SK-N-SH treated with all-trans-retinoic acid at 6 μM for 48 hours (cell line): Measurements from ENCODE around the gene IL23R.

Experiments used
- ATAC-seq: fragments of 200-7000 bp; cut with Tn5 transposase; 3 replicates; pipeline ENCODE4 v1.9.1; 2020; ENCODE audit warnings: mild to moderate bottlenecking, moderate library complexity
- ARNTL ChIP-seq: fragments of 450-650 bp; formaldehyde crosslinking; IDR thresholded peaks from 2 replicates; pipeline ENCODE4 v1.5.0; 2020; ENCODE audit warnings: low read depth, mild to moderate bottlenecking, moderate library complexity, borderline replicate concordance
- BACH2 ChIP-seq: fragments of 250-450 bp; sonication (Bioruptor Pico); IDR thresholded peaks from 2 replicates; pipeline ENCODE4 v1.9.0; 2021; ENCODE audit warnings: mild to moderate bottlenecking, borderline replicate concordance
- CSDC2 ChIP-seq: fragments of 250-450 bp; sonication (Bioruptor Pico); IDR thresholded peaks from 2 replicates; pipeline ENCODE4 v1.5.0; 2020; ENCODE audit warnings: mild to moderate bottlenecking, moderate library complexity
- ESRRG ChIP-seq: fragments of 250-450 bp; sonication (Bioruptor Pico); IDR thresholded peaks from 2 replicates; pipeline ENCODE4 v1.6.1; 2021; ENCODE audit warnings: mild to moderate bottlenecking
- GLIS3 ChIP-seq: fragments of 250-450 bp; sonication (Bioruptor Pico); IDR thresholded peaks from 2 replicates; pipeline ENCODE4 v1.5.0; 2020; ENCODE audit warnings: mild to moderate bottlenecking, moderate library complexity
- ISL1 ChIP-seq: fragments of 250-450 bp; sonication (Bioruptor Pico); IDR thresholded peaks from 2 replicates; pipeline ENCODE4 v2.1.2; 2022; ENCODE audit warnings: mild to moderate bottlenecking, moderate library complexity
- OSR1 ChIP-seq: fragments of 250-450 bp; sonication (Bioruptor Pico); IDR thresholded peaks from 2 replicates; pipeline ENCODE4 v1.8.0; 2022; ENCODE audit warnings: moderate library complexity, mild to moderate bottlenecking, inconsistent platforms
- PATZ1 ChIP-seq: fragments of 250-450 bp; sonication (Bioruptor Pico); IDR thresholded peaks from 2 replicates; pipeline ENCODE4 v1.8.0; 2020; ENCODE audit warnings: mild to moderate bottlenecking, moderate library complexity, borderline replicate concordance
- PPARA ChIP-seq: fragments of 250-450 bp; sonication (Bioruptor Pico); IDR thresholded peaks from 2 replicates; pipeline ENCODE4 v1.5.0; 2020; ENCODE audit warnings: mild to moderate bottlenecking, borderline replicate concordance
- TCF4 ChIP-seq: fragments of 250-450 bp; sonication (Bioruptor Pico); IDR thresholded peaks from 2 replicates; pipeline ENCODE4 v1.8.0; 2021; ENCODE audit warnings: mild to moderate bottlenecking, moderate library complexity, borderline replicate concordance
- TOX ChIP-seq: fragments of 250-450 bp; sonication (Bioruptor Pico); IDR thresholded peaks from 2 replicates; pipeline ENCODE4 v1.8.0; 2021; ENCODE audit warnings: mild to moderate bottlenecking, moderate library complexity, borderline replicate concordance
- TSHZ2 ChIP-seq: fragments of 250-450 bp; sonication (Bioruptor Pico); IDR thresholded peaks from 2 replicates; pipeline ENCODE4 v1.5.0; 2020; ENCODE audit warnings: mild to moderate bottlenecking, moderate library complexity
- ZC3H10 ChIP-seq: fragments of 250-450 bp; sonication (Bioruptor Pico); IDR thresholded peaks from 2 replicates; pipeline ENCODE4 v1.5.1; 2021; ENCODE audit warnings: mild to moderate bottlenecking, moderate library complexity
- ZFP30 ChIP-seq: fragments of 450-650 bp; formaldehyde crosslinking; IDR thresholded peaks from 2 replicates; pipeline ENCODE4 v1.5.0; 2022; ENCODE audit warnings: mild to moderate bottlenecking, moderate library complexity
- ZNF70 ChIP-seq: fragments of 450-650 bp; formaldehyde crosslinking; IDR thresholded peaks from 2 replicates; pipeline ENCODE4 v1.5.0; 2020; ENCODE audit warnings: mild to moderate bottlenecking, moderate library complexity
- TF ChIP-seq, protein P1 (sequence below): fragments of 250-450 bp; sonication (Bioruptor Pico); IDR thresholded peaks from 2 replicates; pipeline ENCODE4 v1.8.0; 2021; ENCODE audit warnings: low read depth, mild to moderate bottlenecking, moderate library complexity, borderline replicate concordance
- TF ChIP-seq, protein P2 (sequence below): fragments of 250-450 bp; sonication (Bioruptor Pico); IDR thresholded peaks from 2 replicates; pipeline ENCODE4 v1.5.1; 2020; ENCODE audit warnings: low read depth, mild to moderate bottlenecking, moderate library complexity
- TF ChIP-seq, protein P3 (sequence below): fragments of 250-450 bp; sonication (Bioruptor Pico); IDR thresholded peaks from 2 replicates; pipeline ENCODE4 v1.5.1; 2021; ENCODE audit warnings: mild to moderate bottlenecking, moderate library complexity

Gene IL23R

DNA sequence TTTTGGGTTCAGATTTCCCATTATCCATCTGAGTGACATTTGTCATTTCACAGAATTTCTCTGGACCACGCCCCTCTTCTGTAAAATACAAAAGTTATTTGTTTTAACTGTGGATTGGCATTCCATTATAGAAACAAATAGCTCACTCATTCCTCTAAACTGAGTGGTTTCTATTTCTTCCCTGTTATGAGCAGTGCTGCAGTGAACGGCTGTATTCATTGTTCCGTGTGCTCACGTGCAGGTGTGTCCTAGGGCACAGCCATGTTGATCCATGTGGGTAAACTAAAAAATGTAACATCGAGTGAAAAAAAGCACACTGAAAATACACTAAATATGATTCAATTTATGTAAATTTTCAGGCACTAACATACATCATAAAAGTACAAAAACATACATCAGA is 114.4 kb downstream of the IL23R start:
- TF ChIP-seq PPARA (CRISPR knock-in tag) (no peak), GLIS3 (CRISPR knock-in tag) (no peak), ZC3H10 (CRISPR knock-in tag) (no peak), OSR1 (CRISPR knock-in tag) (no peak), CSDC2 (no peak), BACH2 (CRISPR knock-in tag) (no peak), TOX (CRISPR knock-in tag) (no peak), TSHZ2 (CRISPR knock-in tag) (no peak), TCF4 (no peak)
- TF ChIP-seq, protein P1, sequence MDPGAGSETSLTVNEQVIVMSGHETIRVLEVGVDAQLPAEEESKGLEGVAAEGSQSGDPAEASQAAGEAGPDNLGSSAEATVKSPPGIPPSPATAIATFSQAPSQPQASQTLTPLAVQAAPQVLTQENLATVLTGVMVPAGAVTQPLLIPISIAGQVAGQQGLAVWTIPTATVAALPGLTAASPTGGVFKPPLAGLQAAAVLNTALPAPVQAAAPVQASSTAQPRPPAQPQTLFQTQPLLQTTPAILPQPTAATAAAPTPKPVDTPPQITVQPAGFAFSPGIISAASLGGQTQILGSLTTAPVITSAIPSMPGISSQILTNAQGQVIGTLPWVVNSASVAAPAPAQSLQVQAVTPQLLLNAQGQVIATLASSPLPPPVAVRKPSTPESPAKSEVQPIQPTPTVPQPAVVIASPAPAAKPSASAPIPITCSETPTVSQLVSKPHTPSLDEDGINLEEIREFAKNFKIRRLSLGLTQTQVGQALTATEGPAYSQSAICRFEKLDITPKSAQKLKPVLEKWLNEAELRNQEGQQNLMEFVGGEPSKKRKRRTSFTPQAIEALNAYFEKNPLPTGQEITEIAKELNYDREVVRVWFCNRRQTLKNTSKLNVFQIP (CRISPR knock-in tag): no peak
- no peak for ATAC-seq

DNA sequence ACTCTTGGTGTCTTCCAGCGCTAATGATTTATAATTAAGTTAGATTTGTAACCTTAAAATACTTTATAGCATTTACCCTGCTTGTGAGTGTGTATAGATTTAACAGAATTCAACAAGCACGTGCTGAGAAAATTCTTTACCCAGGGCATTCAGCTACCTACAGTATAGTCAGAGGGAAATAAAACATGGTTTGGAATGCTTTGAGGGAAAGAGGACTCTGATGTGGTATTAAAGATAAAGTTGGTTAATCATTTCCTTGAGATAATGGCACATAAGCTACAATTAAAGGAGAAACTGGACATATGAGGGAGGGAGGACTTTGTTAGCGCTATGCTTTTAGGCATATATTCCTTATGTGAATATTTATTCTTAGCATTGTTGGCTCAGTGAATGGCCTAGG is 115.0 kb downstream of the IL23R start:
- no peak for ATAC-seq
- TF ChIP-seq TSHZ2 (CRISPR knock-in tag) (no peak), ZNF70 (CRISPR knock-in tag) (no peak), ISL1 (CRISPR knock-in tag) (no peak), TCF4 (no peak), ZC3H10 (CRISPR knock-in tag) (no peak), ARNTL (CRISPR knock-in tag) (no peak), CSDC2 (no peak), PPARA (CRISPR knock-in tag) (no peak), TOX (CRISPR knock-in tag) (no peak), BACH2 (CRISPR knock-in tag) (no peak), ESRRG (CRISPR knock-in tag) (no peak), PATZ1 (CRISPR knock-in tag) (no peak), OSR1 (CRISPR knock-in tag) (no peak), ZFP30 (CRISPR knock-in tag) (no peak)
- TF ChIP-seq, protein P2, sequence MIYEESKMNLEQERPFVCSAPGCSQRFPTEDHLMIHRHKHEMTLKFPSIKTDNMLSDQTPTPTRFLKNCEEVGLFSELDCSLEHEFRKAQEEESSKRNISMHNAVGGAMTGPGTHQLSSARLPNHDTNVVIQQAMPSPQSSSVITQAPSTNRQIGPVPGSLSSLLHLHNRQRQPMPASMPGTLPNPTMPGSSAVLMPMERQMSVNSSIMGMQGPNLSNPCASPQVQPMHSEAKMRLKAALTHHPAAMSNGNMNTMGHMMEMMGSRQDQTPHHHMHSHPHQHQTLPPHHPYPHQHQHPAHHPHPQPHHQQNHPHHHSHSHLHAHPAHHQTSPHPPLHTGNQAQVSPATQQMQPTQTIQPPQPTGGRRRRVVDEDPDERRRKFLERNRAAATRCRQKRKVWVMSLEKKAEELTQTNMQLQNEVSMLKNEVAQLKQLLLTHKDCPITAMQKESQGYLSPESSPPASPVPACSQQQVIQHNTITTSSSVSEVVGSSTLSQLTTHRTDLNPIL (CRISPR knock-in tag): no peak
- TF ChIP-seq, protein P1 (CRISPR knock-in tag): no peak
- TF ChIP-seq, protein P3, sequence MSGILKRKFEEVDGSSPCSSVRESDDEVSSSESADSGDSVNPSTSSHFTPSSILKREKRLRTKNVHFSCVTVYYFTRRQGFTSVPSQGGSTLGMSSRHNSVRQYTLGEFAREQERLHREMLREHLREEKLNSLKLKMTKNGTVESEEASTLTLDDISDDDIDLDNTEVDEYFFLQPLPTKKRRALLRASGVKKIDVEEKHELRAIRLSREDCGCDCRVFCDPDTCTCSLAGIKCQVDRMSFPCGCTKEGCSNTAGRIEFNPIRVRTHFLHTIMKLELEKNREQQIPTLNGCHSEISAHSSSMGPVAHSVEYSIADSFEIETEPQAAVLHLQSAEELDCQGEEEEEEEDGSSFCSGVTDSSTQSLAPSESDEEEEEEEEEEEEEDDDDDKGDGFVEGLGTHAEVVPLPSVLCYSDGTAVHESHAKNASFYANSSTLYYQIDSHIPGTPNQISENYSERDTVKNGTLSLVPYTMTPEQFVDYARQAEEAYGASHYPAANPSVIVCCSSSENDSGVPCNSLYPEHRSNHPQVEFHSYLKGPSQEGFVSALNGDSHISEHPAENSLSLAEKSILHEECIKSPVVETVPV: no peak
